K562 treated with DMSO at 1 percent for 24 hours (cell line): Measurements from ENCODE around the gene DNAH6. TPM values are rescaled to one million over a fixed set of nuclear protein-coding genes. Genes with fewer than 3 reads are reported as not detected.

ENCODE experiments used
- total RNA-seq: library from RNA; unstranded; fragments of 300-600 nt; gene quantifications from 2 replicates; pipeline ENCODE4 v1.2.3, GENCODE V29; 2022; ENCODE audit warnings: low read depth; ENCODE audit not compliant: insufficient read depth

Gene DNAH6
- total RNA-seq: 0.08 and 0.15 TPM in 2 replicates

GRCh38 chr2:84516234-84516986 is at the start of gene DNAH6:
DNAH6 (plus strand) TSS chr2:84516498; CDS start chr2:84517827, 1,329 bp downstream.

Other genes starting within 250 kb of the DNAH6 start
- 68.5 and 76.9 TPM in 2 replicates for gene SUCLG1, start 57.2 kb upstream of the DNAH6 start, total RNA-seq